K562 (cell line): ENCODE measurements around the gene TBC1D1. TPM values are rescaled to one million over a fixed set of nuclear protein-coding genes. Genes with fewer than 3 reads are reported as not detected.

ENCODE experiments used
- ATAC-seq: fragments of 200-7000 bp; cut with Tn5 transposase; 3 replicates; pipeline ENCODE4 v1.9.1; 2020; ENCODE audit warnings: moderate library complexity
- BruUV-seq: library from RNA; stranded (reverse); fragments of 400-500 nt; replicated peaks from 2 replicates; lab custom pipeline; 2021; lab: Mats Ljungman, UMichigan
- CTCF ChIA-PET: fragments of 300-600 bp; formaldehyde crosslinking; extraction: SDS; loops from one replicate; lab custom pipeline; 2021; ENCODE audit warnings: low intra/inter-chr PET ratio; lab: Yijun Ruan, JAX
- POLR2A ChIA-PET: fragments of 300-600, 350-650 bp; sonication (Branson Sonifier 250); formaldehyde crosslinking; extraction: SDS; loops from one replicate; lab custom pipeline; 2021; ENCODE audit warnings: antibody characterized with exemption, inconsistent platforms; lab: Yijun Ruan, JAX
- DNase-seq, 4 experiments: peaks; one replicate each; pipeline versions ENCODE4 v3.0.0 to v3.0.0-alpha.2; 2011 to 2018; ENCODE audit warnings: low spot score in 3 of 4, mixed read lengths in 3 of 4; ENCODE audit errors: extremely low read depth in 1 of 4
- FAIRE-seq: peaks from 2 replicates; lab custom pipeline; 2011; peaks lifted over from hg19 to GRCh38; lab: Jason Lieb, UNC
- H2AFZ ChIP-seq: 2 replicates; pipeline ENCODE4 v1.6.0; 2011; ENCODE audit warnings: low read depth, low read length, control low read depth, inconsistent platforms
- H3K27ac ChIP-seq: fragments of 200-600 bp; 3 replicates; pipeline ENCODE4 v1.8.0; 2011; ENCODE audit warnings: low read depth, mild to moderate bottlenecking, control low read depth, inconsistent platforms, low read length, moderate library complexity, mixed read lengths; ENCODE audit errors: extremely low read depth
- H3K27me3 ChIP-seq, 2 experiments: fragments of 300-600 bp in 1 of 2; 2 replicates in 1 of 2; 3 replicates in 1 of 2; pipeline versions ENCODE4 v1.6.0 to v1.8.0; 2011; ENCODE audit warnings: inconsistent platforms in 2 of 2, low read length in 2 of 2, mild to moderate bottlenecking in 1 of 2, mixed read lengths in 1 of 2, moderate library complexity in 1 of 2; ENCODE audit not compliant: control insufficient read depth in 2 of 2, insufficient read depth in 2 of 2
- H3K36me3 ChIP-seq: fragments of 300-600 bp; 3 replicates; pipeline ENCODE4 v1.8.0; 2011; ENCODE audit warnings: mild to moderate bottlenecking, low read length, inconsistent platforms; ENCODE audit not compliant: control insufficient read depth, insufficient read depth
- H3K4me1 ChIP-seq, 2 experiments: fragments of 200-600 bp in 1 of 2; replicated peaks in 1 of 2; 2 replicates in 1 of 2; 3 replicates in 1 of 2; pipeline versions ENCODE4 v1.5.1 to v1.8.0; 2011; ENCODE audit warnings: inconsistent platforms in 2 of 2, low read length in 2 of 2, mild to moderate bottlenecking in 1 of 2, mixed read lengths in 1 of 2, moderate library complexity in 1 of 2; ENCODE audit not compliant: control insufficient read depth in 2 of 2, insufficient read depth in 2 of 2
- H3K4me2 ChIP-seq: 2 replicates; pipeline ENCODE4 v1.6.1; 2011; ENCODE audit warnings: low read length, control low read depth, inconsistent platforms, mixed read lengths; ENCODE audit not compliant: insufficient read depth
- H3K4me3 ChIP-seq: fragments of 200-600 bp; sonication (generic), shearing (Covaris generic); 2 replicates; pipeline ENCODE4 v1.5.1; 2016; ENCODE audit warnings: control low read depth, inconsistent platforms
- H3K79me2 ChIP-seq: fragments of 200-600 bp; 3 replicates; pipeline ENCODE4 v1.8.0; 2011; ENCODE audit warnings: low read length, inconsistent platforms; ENCODE audit not compliant: control insufficient read depth, insufficient read depth
- H3K9ac ChIP-seq, 2 experiments: 2 replicates each; pipeline versions ENCODE4 v1.6.0 to v1.6.1; 2011; ENCODE audit warnings: low read depth in 2 of 2, low read length in 2 of 2, control low read depth in 1 of 2, inconsistent platforms in 1 of 2, mild to moderate bottlenecking in 1 of 2, mixed read lengths in 1 of 2; ENCODE audit not compliant: insufficient read depth in 1 of 2
- H3K9me1 ChIP-seq: one replicate; pipeline ENCODE4 v1.6.0; 2011; ENCODE audit warnings: inconsistent platforms, mild to moderate bottlenecking, low read length, moderate library complexity; ENCODE audit not compliant: control insufficient read depth, insufficient read depth
- H3K9me3 ChIP-seq: replicated peaks from 2 replicates; pipeline ENCODE4 v1.5.1; 2011; ENCODE audit warnings: low read depth, low read length, inconsistent platforms; ENCODE audit not compliant: control insufficient read depth, insufficient read depth
- H4K20me1 ChIP-seq: replicated peaks from 2 replicates; pipeline ENCODE4 v1.6.1; 2011; ENCODE audit warnings: low read length, inconsistent platforms, mixed read lengths; ENCODE audit not compliant: control insufficient read depth, insufficient read depth
- CEBPG ChIP-seq, 3 experiments: fragments of 200-800 bp in 1 of 3; sonication (Bioruptor generic) in 1 of 3; sonication (generic) in 1 of 3; formaldehyde crosslinking in 1 of 3; IDR thresholded peaks in 2 of 3; conservative IDR thresholded peaks in 1 of 3; 2 replicates each; pipeline versions ENCODE4 v1.6.1 to v1.8.0; 2016 to 2022; ENCODE audit warnings: missing compliant biosample characterization in 2 of 3, missing genetic modification characterization in 2 of 3, mild to moderate bottlenecking in 1 of 3, missing genetic modification reagents in 1 of 3
- MAFK ChIP-seq: IDR thresholded peaks from 2 replicates; pipeline ENCODE4 v1.6.1; 2011; ENCODE audit warnings: low read length, improper control_type of control experiment
- MTA3 ChIP-seq: fragments of 450-650 bp; formaldehyde crosslinking; IDR thresholded peaks from 2 replicates; pipeline ENCODE4 v1.6.1; 2017; ENCODE audit warnings: mild to moderate bottlenecking, borderline replicate concordance
- PTTG1 ChIP-seq: fragments of 450-650 bp; IDR thresholded peaks from 2 replicates; pipeline ENCODE4 v1.6.1; 2016; ENCODE audit warnings: low read depth, mild to moderate bottlenecking, missing genetic modification characterization, missing compliant biosample characterization
- RFX7 ChIP-seq: fragments of 250-450 bp; sonication (Bioruptor Pico); IDR thresholded peaks from 2 replicates; pipeline ENCODE4 v1.5.1; 2021; ENCODE audit warnings: mild to moderate bottlenecking
- SMARCB1 ChIP-seq: IDR thresholded peaks from 2 replicates; pipeline ENCODE4 v1.6.1; 2011; ENCODE audit warnings: improper control_type of control experiment, low read depth; ENCODE audit not compliant: insufficient read length
- TCF7L2 ChIP-seq: fragments of 150-350 bp; IDR thresholded peaks from 2 replicates; pipeline ENCODE4 v1.6.1; 2016; ENCODE audit warnings: low read depth, mild to moderate bottlenecking, low read length, moderate library complexity
- ZNF263 ChIP-seq: sonication (generic); formaldehyde crosslinking; IDR thresholded peaks from 2 replicates; pipeline ENCODE4 v1.8.0; 2022; ENCODE audit warnings: mild to moderate bottlenecking, missing genetic modification reagents, borderline replicate concordance
- ZNF282 ChIP-seq: sonication (generic); formaldehyde crosslinking; IDR thresholded peaks from 2 replicates; pipeline ENCODE4 v1.8.1; 2023; ENCODE audit warnings: missing genetic modification reagents
- ZNF354B ChIP-seq: fragments of 250-450 bp; sonication (Bioruptor Pico); IDR thresholded peaks from 2 replicates; pipeline ENCODE4 v1.4.0; 2020
- WGBS: fragments of 100-300 bp; shearing (Covaris generic); methylation state at CpG from one replicate; pipeline ENCODE4 v1.1.6; 2016; ENCODE audit warnings: low coverage, mixed read lengths; ENCODE audit not compliant: insufficient coverage; ENCODE audit errors: missing lambda C conversion rate; 5-methylcytosine and 5-hydroxymethylcytosine counted together
- in situ Hi-C: fragments of 300-500 bp; cut with MboI; formaldehyde crosslinking; loops from 4 replicates; pipeline ENCODE4 v1.15.0; 2018; ENCODE audit warnings: inconsistent platforms, mixed read lengths
- intact Hi-C: fragments of 100-400 bp; cut with micrococcal nuclease; formaldehyde crosslinking; loops from 2 replicates; pipeline ENCODE4 v1.14.2; 2022
- polyA plus RNA-seq, 8 experiments: library from polyadenylated mRNA; depleted of rRNA in 4 of 8; stranded (reverse) in 5 of 8; unstranded in 3 of 8; fragments of >200 nt; fragmentation: Nextera tagmentation in 2 of 8; fragmentation: Illumina TruSeq in 1 of 8; extraction: Ambion mirVana in 2 of 8; extraction: Trizol in 1 of 8; gene quantifications; 2 replicates each; pipeline versions ENCODE4 v1.2.1 to v1.2.3, GENCODE V29; 2011 to 2014; ENCODE audit warnings: inconsistent platforms in 1 of 8, missing spikeins in 1 of 8
- total RNA-seq, 7 experiments: library from RNA; depleted of rRNA in 6 of 7; stranded (reverse); fragments of >200 nt in 6 of 7; fragmentation: Illumina TruSeq in 2 of 7; extraction: Trizol in 2 of 7; gene quantifications; 2 replicates each; pipeline versions ENCODE4 v1.2.1 to v1.2.3, GENCODE V29; 2011 to 2021; ENCODE audit warnings: low replicate concordance in 1 of 7
- TF ChIP-seq, protein P1 (sequence below): fragments of 450-650 bp; formaldehyde crosslinking; IDR thresholded peaks from 2 replicates; pipeline ENCODE4 v1.4.0; 2020; ENCODE audit warnings: mild to moderate bottlenecking, moderate library complexity
- TF ChIP-seq, protein P2 (sequence below): fragments of 250-450 bp; sonication (Bioruptor Pico); IDR thresholded peaks from 2 replicates; pipeline ENCODE4 v1.5.0; 2020; ENCODE audit warnings: mild to moderate bottlenecking
- TF ChIP-seq, protein P3 (sequence below): fragments of 250-450 bp; sonication (Bioruptor Pico); IDR thresholded peaks from 2 replicates; pipeline ENCODE4 v1.5.0; 2022; ENCODE audit warnings: mild to moderate bottlenecking

TBC1D1 gene
- total and polyA plus RNA-seq, 9 of the 15 experiments (the other 6 are each of a cell fraction or from before 2014, with no cell fraction given): 0.59 to 14.2 (median 8.8) TPM

DNA sequence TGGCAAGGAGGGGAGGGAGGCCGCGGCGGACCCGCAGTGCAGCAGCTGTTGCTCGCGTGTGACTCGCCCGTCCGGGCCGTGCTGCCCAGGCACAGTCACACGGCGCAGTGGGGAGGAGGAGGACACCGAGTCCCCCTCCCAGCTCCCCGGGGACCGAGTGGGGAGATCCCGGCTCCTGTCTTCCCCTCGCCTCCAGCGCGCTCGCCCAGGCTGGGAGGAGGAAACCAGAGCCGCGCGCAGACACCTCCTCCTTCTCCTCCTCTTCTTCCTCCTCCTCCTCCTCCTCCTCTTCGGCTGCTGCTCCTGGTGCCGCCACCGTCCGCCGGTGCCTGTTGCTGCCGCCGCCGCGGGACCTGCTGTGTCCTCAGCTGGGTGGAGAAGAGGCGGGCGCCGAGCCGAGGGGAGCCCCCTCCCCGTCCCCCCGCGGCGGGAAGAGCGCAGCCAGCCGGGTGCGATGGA is at the start of gene TBC1D1 (continued):
- TF ChIP-seq, protein P1, sequence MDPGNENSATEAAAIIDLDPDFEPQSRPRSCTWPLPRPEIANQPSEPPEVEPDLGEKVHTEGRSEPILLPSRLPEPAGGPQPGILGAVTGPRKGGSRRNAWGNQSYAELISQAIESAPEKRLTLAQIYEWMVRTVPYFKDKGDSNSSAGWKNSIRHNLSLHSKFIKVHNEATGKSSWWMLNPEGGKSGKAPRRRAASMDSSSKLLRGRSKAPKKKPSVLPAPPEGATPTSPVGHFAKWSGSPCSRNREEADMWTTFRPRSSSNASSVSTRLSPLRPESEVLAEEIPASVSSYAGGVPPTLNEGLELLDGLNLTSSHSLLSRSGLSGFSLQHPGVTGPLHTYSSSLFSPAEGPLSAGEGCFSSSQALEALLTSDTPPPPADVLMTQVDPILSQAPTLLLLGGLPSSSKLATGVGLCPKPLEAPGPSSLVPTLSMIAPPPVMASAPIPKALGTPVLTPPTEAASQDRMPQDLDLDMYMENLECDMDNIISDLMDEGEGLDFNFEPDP (CRISPR knock-in tag): no peak
- TF ChIP-seq SMARCB1: no peak
- peak; percentile 81 for TF ChIP-seq ZNF263

DNA sequence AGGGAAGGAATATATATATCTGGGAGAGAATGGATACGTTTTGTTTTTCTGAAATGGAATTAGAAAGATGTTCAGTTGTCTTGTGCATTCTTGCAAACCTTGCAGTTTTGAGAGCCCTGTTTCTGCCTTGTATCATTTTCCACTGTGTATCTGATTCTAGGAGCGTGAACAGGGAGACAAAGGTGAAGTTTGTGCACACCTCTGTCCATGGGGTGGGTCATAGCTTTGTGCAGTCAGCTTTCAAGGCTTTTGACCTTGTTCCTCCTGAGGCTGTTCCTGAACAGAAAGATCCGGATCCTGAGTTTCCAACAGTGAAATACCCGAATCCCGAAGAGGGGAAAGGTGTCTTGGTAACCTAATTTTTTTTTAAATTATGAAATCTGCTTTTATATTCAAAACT is 46.7 kb upstream of the TBC1D1 start:
- ChIA-PET CTCF (no interaction called here), POLR2A (interaction anchor here (0.6 to 2.1 kb wide), 2 partner anchors 8 to 99 kb away, joined by 3 to 6 read pairs; no protein-coding TSS in a partner anchor)
- in situ Hi-C loops (no loop called here), intact Hi-C loops (no loop called here)
- 92% methylated on average over 5 of the region's 5 CpGs for WGBS
- TF ChIP-seq MAFK (no peak), PTTG1 (tag) (no peak), MTA3 (no peak), ZNF354B (CRISPR knock-in tag) (no peak), TCF7L2 (no peak), CEBPG (CRISPR knock-in tag; IDR thresholded peaks at IDR 0.05) (no peak), CEBPG (tag; conservative IDR thresholded peaks at IDR 0.05 in 1 of 2, IDR thresholded peaks at IDR 0.05 in 1 of 2) (no peak), RFX7 (CRISPR knock-in tag) (no peak), ZNF282 (CRISPR knock-in tag) (no peak)
- TF ChIP-seq, protein P2, sequence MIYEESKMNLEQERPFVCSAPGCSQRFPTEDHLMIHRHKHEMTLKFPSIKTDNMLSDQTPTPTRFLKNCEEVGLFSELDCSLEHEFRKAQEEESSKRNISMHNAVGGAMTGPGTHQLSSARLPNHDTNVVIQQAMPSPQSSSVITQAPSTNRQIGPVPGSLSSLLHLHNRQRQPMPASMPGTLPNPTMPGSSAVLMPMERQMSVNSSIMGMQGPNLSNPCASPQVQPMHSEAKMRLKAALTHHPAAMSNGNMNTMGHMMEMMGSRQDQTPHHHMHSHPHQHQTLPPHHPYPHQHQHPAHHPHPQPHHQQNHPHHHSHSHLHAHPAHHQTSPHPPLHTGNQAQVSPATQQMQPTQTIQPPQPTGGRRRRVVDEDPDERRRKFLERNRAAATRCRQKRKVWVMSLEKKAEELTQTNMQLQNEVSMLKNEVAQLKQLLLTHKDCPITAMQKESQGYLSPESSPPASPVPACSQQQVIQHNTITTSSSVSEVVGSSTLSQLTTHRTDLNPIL (CRISPR knock-in tag): no peak
- TF ChIP-seq, protein P3, sequence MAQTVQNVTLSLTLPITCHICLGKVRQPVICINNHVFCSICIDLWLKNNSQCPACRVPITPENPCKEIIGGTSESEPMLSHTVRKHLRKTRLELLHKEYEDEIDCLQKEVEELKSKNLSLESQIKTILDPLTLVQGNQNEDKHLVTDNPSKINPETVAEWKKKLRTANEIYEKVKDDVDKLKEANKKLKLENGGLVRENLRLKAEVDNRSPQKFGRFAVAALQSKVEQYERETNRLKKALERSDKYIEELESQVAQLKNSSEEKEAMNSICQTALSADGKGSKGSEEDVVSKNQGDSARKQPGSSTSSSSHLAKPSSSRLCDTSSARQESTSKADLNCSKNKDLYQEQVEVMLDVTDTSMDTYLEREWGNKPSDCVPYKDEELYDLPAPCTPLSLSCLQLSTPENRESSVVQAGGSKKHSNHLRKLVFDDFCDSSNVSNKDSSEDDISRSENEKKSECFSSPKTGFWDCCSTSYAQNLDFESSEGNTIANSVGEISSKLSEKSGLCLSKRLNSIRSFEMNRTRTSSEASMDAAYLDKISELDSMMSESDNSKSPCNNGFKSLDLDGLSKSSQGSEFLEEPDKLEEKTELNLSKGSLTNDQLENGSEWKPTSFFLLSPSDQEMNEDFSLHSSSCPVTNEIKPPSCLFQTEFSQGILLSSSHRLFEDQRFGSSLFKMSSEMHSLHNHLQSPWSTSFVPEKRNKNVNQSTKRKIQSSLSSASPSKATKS (CRISPR knock-in tag): no peak
- FAIRE-seq (no peak), ATAC-seq (no peak), DNase-seq (no peak)
- H3K9me1 ChIP-seq: no peaks in the 10 kb centered on the region
- no peak overlapping the region for H3K9ac ChIP-seq
- H3K36me3 ChIP-seq: peaks cover 78% of the 10 kb centered on the region
- no peak overlapping the region for H2AFZ ChIP-seq
- no peaks in the 10 kb centered on the region for H3K79me2 ChIP-seq
- no peak overlapping the region for H3K27ac ChIP-seq
- H3K4me2 ChIP-seq: no peak overlapping the region
- no peaks in the 10 kb centered on the region for H4K20me1 ChIP-seq
- H3K9me3 ChIP-seq: no peaks in the 10 kb centered on the region
- H3K4me1 ChIP-seq: no peaks in the 10 kb centered on the region
- no peaks in the 10 kb centered on the region for H3K27me3 ChIP-seq
- no peak overlapping the region for H3K4me3 ChIP-seq
- BruUV-seq: no TSS peak
